CD14-positive monocyte (primary cell): ENCODE data around the gene SAT1. TPM values are rescaled to one million over a fixed set of nuclear protein-coding genes. Genes with fewer than 3 reads are reported as not detected.

Source experiments
- DNase-seq, 3 donors: peaks; one replicate each; pipeline ENCODE4 v3.0.0-alpha.2; 2011 to 2022
- H2AFZ ChIP-seq: 2 replicates; pipeline ENCODE4 v1.6.0; 2012; ENCODE audit warnings: mild to moderate bottlenecking, low read depth, low read length, inconsistent platforms; ENCODE audit not compliant: insufficient read depth, poor library complexity, severe bottlenecking
- H3K27ac ChIP-seq, 2 donors: 1 replicate in 1 of 2; 2 replicates in 1 of 2; pipeline ENCODE4 v1.5.1; 2012 to 2013; ENCODE audit warnings: low read length in 2 of 2, control low read depth in 1 of 2, inconsistent platforms in 1 of 2, low read depth in 1 of 2, mild to moderate bottlenecking in 1 of 2
- H3K27me3 ChIP-seq, 2 donors: one replicate each; pipeline versions ENCODE4 v1.6.0 to v1.6.1; 2011 to 2013; ENCODE audit warnings: low read length in 2 of 2; ENCODE audit not compliant: control insufficient read depth in 2 of 2, insufficient read depth in 2 of 2
- H3K36me3 ChIP-seq, 2 donors: replicated peaks in 1 of 2; 1 replicate in 1 of 2; 2 replicates in 1 of 2; pipeline versions ENCODE4 v1.5.1 to v1.6.1; 2012 to 2013; ENCODE audit warnings: low read length in 2 of 2, control low read depth in 1 of 2, inconsistent platforms in 1 of 2, mild to moderate bottlenecking in 1 of 2; ENCODE audit not compliant: insufficient read depth in 2 of 2, control insufficient read depth in 1 of 2
- H3K4me1 ChIP-seq, 2 donors: 1 replicate in 1 of 2; 2 replicates in 1 of 2; pipeline versions ENCODE4 v1.5.1 to v1.6.1; 2012 to 2013; ENCODE audit warnings: low read length in 2 of 2, control low read depth in 1 of 2, inconsistent platforms in 1 of 2, mild to moderate bottlenecking in 1 of 2, moderate library complexity in 1 of 2; ENCODE audit not compliant: insufficient read depth in 2 of 2, control insufficient read depth in 1 of 2
- H3K4me2 ChIP-seq: replicated peaks from 2 replicates; pipeline ENCODE3; 2012; ENCODE audit warnings: low read length, moderate library complexity, mild to moderate bottlenecking; ENCODE audit not compliant: poor library complexity, severe bottlenecking; ENCODE audit errors: extremely low read depth
- H3K4me3 ChIP-seq, 3 experiments: fragments of 200-600 bp in 1 of 3; sonication (generic) in 1 of 3; replicated peaks in 1 of 3; 1 replicate in 2 of 3; 2 replicates in 1 of 3; pipeline ENCODE4 v1.5.1; 2011 to 2013; ENCODE audit warnings: low read length in 3 of 3, mild to moderate bottlenecking in 3 of 3, control low read depth in 2 of 3, low read depth in 2 of 3, inconsistent platforms in 1 of 3, moderate library complexity in 1 of 3
- H3K79me2 ChIP-seq: 2 replicates; pipeline ENCODE4 v1.6.0; 2012; ENCODE audit warnings: mild to moderate bottlenecking, control low read depth, inconsistent platforms, low read length, moderate library complexity; ENCODE audit not compliant: insufficient read depth
- H3K9ac ChIP-seq: 2 replicates; pipeline ENCODE4 v1.6.0; 2017; ENCODE audit warnings: low read length, mild to moderate bottlenecking; ENCODE audit not compliant: insufficient read depth, poor library complexity, severe bottlenecking
- H3K9me3 ChIP-seq, 2 donors: replicated peaks in 1 of 2; 1 replicate in 1 of 2; 2 replicates in 1 of 2; pipeline versions ENCODE4 v1.5.1 to v1.6.1; 2012 to 2013; ENCODE audit warnings: low read length in 2 of 2, control low read depth in 1 of 2; ENCODE audit not compliant: control insufficient read depth in 1 of 2, insufficient read depth in 1 of 2
- H4K20me1 ChIP-seq: 2 replicates; pipeline ENCODE4 v1.6.0; 2012; ENCODE audit warnings: mild to moderate bottlenecking, low read length, control low read depth, moderate library complexity; ENCODE audit not compliant: insufficient read depth
- H3K27ac Mint-ChIP-seq, 7 donors: one replicate each; pipeline ENCODE4 v1.8.0; 2020; ENCODE audit warnings: mild to moderate bottlenecking in 7 of 7, mixed read lengths in 7 of 7, moderate library complexity in 6 of 7, inconsistent platforms in 2 of 7
- H3K27me3 Mint-ChIP-seq, 3 donors: one replicate each; pipeline ENCODE4 v1.8.0; 2021 to 2022; ENCODE audit warnings: low read depth in 3 of 3, mild to moderate bottlenecking in 3 of 3, mixed read lengths in 3 of 3, moderate library complexity in 3 of 3, inconsistent platforms in 1 of 3
- H3K36me3 Mint-ChIP-seq, 2 donors: one replicate each; pipeline ENCODE4 v1.8.0; 2020; ENCODE audit warnings: mixed read lengths in 2 of 2, inconsistent platforms in 1 of 2, mild to moderate bottlenecking in 1 of 2
- H3K4me1 Mint-ChIP-seq: one replicate; pipeline ENCODE4 v1.8.0; 2020; ENCODE audit warnings: mild to moderate bottlenecking, mixed read lengths
- H3K4me3 Mint-ChIP-seq, 2 donors: one replicate each; pipeline ENCODE4 v1.8.0; 2020; ENCODE audit warnings: mild to moderate bottlenecking in 2 of 2, mixed read lengths in 2 of 2, moderate library complexity in 1 of 2
- H3K9me3 Mint-ChIP-seq, 7 donors: one replicate each; pipeline ENCODE4 v1.8.0; 2020 to 2022; ENCODE audit warnings: mixed read lengths in 7 of 7, mild to moderate bottlenecking in 6 of 7, moderate library complexity in 6 of 7, inconsistent platforms in 2 of 7
- CTCF ChIP-seq: fragments of 200-600 bp; IDR thresholded peaks from one replicate; pipeline ENCODE4 v1.8.0; 2022; ENCODE audit warnings: antibody characterized with exemption, mild to moderate bottlenecking
- WGBS: methylation state at CpG from one replicate; pipeline ENCODE4 v1.1.5; 2013; ENCODE audit warnings: missing lambda C conversion rate; ENCODE audit not compliant: insufficient coverage; 5-methylcytosine and 5-hydroxymethylcytosine counted together
- intact Hi-C, 2 donors: fragments of 100-400 bp; cut with micrococcal nuclease; formaldehyde crosslinking; loops; one replicate each; pipeline versions ENCODE4 v1.15.0 to v1.15.1; 2023
- polyA plus RNA-seq, 3 donors: library from polyadenylated mRNA; depleted of rRNA in 1 of 3; unstranded in 2 of 3; stranded (reverse) in 1 of 3; fragments of 300-500 nt in 2 of 3; fragments of >200 nt in 1 of 3; fragmentation: Illumina TruSeq in 2 of 3; gene quantifications; 1 replicate in 2 of 3; 2 replicates in 1 of 3; pipeline ENCODE4 v1.2.3, GENCODE V29; 2012 to 2021

SAT1 gene
- polyA plus RNA-seq, 3 donors, result 897 to 7,815 (median 970) TPM

- no peak overlapping the region for H3K9ac ChIP-seq
- peaks cover 34 to 39% of the 10 kb centered on the region in 2 donors for H3K4me1 ChIP-seq
- Mint-ChIP-seq H3K9me3 (peaks cover 0 to 11% (median 2%) of the 10 kb centered on the region in 7 donors), H3K27ac (no peak overlapping the region), H3K4me1 (peaks cover 25% of the 10 kb centered on the region), H3K4me3 (no peak overlapping the region), H3K36me3 (no peaks in the 10 kb centered on the region), H3K27me3 (peaks cover 0 to 5% (median 0%) of the 10 kb centered on the region in 3 donors)
- no peaks in the 10 kb centered on the region for H3K27me3 ChIP-seq
- H4K20me1 ChIP-seq, result no peaks in the 10 kb centered on the region
- TF ChIP-seq CTCF, result no peak
- no peak overlapping the region for H3K4me2 ChIP-seq
- no peak overlapping the region for H2AFZ ChIP-seq
- peaks cover 6 to 9% of the 10 kb centered on the region in 2 donors for H3K9me3 ChIP-seq
- no peaks in the 10 kb centered on the region for H3K79me2 ChIP-seq
- DNase-seq, result no peak
- intact Hi-C loops, result no loop called here
- no CpG with 5 or more reads among the region's 1 CpG for WGBS
- no peaks in the 10 kb centered on the region for H3K36me3 ChIP-seq
- H3K27ac ChIP-seq, result no peak overlapping the region
- H3K4me3 ChIP-seq, result no peak overlapping the region
Measured at GRCh38 chrX:23813808-23814207, 30.8 kb downstream of the SAT1 start.

- H3K4me1 ChIP-seq, result peaks cover 27 to 32% of the 10 kb centered on the region in 2 donors
- H3K9me3 ChIP-seq, result peaks cover 6 to 9% of the 10 kb centered on the region in 2 donors
- H3K79me2 ChIP-seq, result no peaks in the 10 kb centered on the region
- H3K4me3 Mint-ChIP-seq, result no peak overlapping the region
- WGBS, result no CpG with 5 or more reads among the region's 7 CpGs
- no peak overlapping the region for H3K27ac Mint-ChIP-seq
- no peak overlapping the region for H3K4me3 ChIP-seq
- H3K27me3 Mint-ChIP-seq, result peaks cover 0 to 5% (median 0%) of the 10 kb centered on the region in 3 donors
- intact Hi-C loops, result no loop called here
- no peak for DNase-seq
- H3K36me3 ChIP-seq, result no peaks in the 10 kb centered on the region
- H3K27ac ChIP-seq, result no peak overlapping the region
- no peak overlapping the region for H3K4me2 ChIP-seq
- H3K9ac ChIP-seq, result no peak overlapping the region
- TF ChIP-seq CTCF, result no peak
- H4K20me1 ChIP-seq, result no peaks in the 10 kb centered on the region
- H3K9me3 Mint-ChIP-seq, result peaks cover 0 to 11% (median 2%) of the 10 kb centered on the region in 7 donors
- no peak overlapping the region for H2AFZ ChIP-seq
- no peaks in the 10 kb centered on the region for H3K27me3 ChIP-seq
- H3K36me3 Mint-ChIP-seq, result no peaks in the 10 kb centered on the region
- H3K4me1 Mint-ChIP-seq, result peaks cover 24% of the 10 kb centered on the region
Measured at GRCh38 chrX:23815376-23815775, 32.4 kb downstream of the SAT1 start.
